Activated CD8-positive, alpha-beta memory T cell treated with anti-CD3 and anti-CD28 coated beads, Interleukin-2, amount 10 ng/mL, durations not matched to agents 7 days and 5 days (primary cell): ENCODE results near the gene DDTL. TPM values are rescaled to one million over a fixed set of nuclear protein-coding genes. Genes with fewer than 3 reads are reported as not detected.
A peak's percentile ranks its signal among the peaks of the same experiment; 100 is the strongest.
"Not testable (repeated sequence)": the region's sequence is repeated elsewhere in the genome, so short reads cannot be mapped to it uniquely, and the experiment has no call there.

Experiments used
- ATAC-seq: fragments of 150-1000 bp; cut with Tn5 transposase; one replicate; pipeline ENCODE4 v1.10.0; 2021; ENCODE audit warnings: moderate library complexity
- CTCF ChIA-PET: fragments of 350-600 bp; sonication (Branson Sonifier 250); formaldehyde crosslinking; loops from one replicate; lab custom pipeline; 2021; ENCODE audit warnings: antibody characterized with exemption; lab: Charles Lee
- DNase-seq: peaks from one replicate; pipeline ENCODE4 v3.0.0-alpha.2; 2020
- H3K27ac Mint-ChIP-seq: one replicate; pipeline ENCODE4 v1.8.0; 2021; ENCODE audit warnings: mild to moderate bottlenecking, mixed read lengths
- H3K27me3 Mint-ChIP-seq: one replicate; pipeline ENCODE4 v1.8.0; 2021; ENCODE audit warnings: mixed read lengths
- H3K36me3 Mint-ChIP-seq: one replicate; pipeline ENCODE4 v1.8.0; 2021; ENCODE audit warnings: mild to moderate bottlenecking, mixed read lengths
- H3K4me1 Mint-ChIP-seq: one replicate; pipeline ENCODE4 v1.8.0; 2021; ENCODE audit warnings: mixed read lengths
- H3K4me3 Mint-ChIP-seq: one replicate; pipeline ENCODE4 v1.8.0; 2021; ENCODE audit warnings: mild to moderate bottlenecking, moderate library complexity, mixed read lengths
- H3K9me3 Mint-ChIP-seq: one replicate; pipeline ENCODE4 v1.8.0; 2022; ENCODE audit warnings: low read depth, mixed read lengths
- total RNA-seq, 2 experiments: library from RNA; stranded (reverse); gene quantifications; one replicate each; pipeline ENCODE4 v1.2.3, GENCODE V29; 2021

Gene DDTL
- total RNA-seq, 2 experiments from 2014 or later: not detected

GRCh38 chr22:23977304-23977703, 10.6 kb downstream of the DDTL start:
- ATAC-seq, DNase-seq, H3K27ac Mint-ChIP-seq, H3K27me3 Mint-ChIP-seq, H3K4me1 Mint-ChIP-seq, H3K9me3 Mint-ChIP-seq, CTCF ChIA-PET, H3K36me3 Mint-ChIP-seq, H3K4me3 Mint-ChIP-seq: not testable (repeated sequence)

GRCh38 chr22:23979557-23980240, 13.0 kb downstream of the DDTL start, which contains the start of gene GSTT2:
Gene GSTT2 (plus strand): TSS chr22:23980134.
- H3K4me3 Mint-ChIP-seq, DNase-seq, H3K27me3 Mint-ChIP-seq, H3K36me3 Mint-ChIP-seq, H3K9me3 Mint-ChIP-seq, H3K4me1 Mint-ChIP-seq, H3K27ac Mint-ChIP-seq, CTCF ChIA-PET: not testable (repeated sequence)
- peak; percentile 47 for ATAC-seq

DNA sequence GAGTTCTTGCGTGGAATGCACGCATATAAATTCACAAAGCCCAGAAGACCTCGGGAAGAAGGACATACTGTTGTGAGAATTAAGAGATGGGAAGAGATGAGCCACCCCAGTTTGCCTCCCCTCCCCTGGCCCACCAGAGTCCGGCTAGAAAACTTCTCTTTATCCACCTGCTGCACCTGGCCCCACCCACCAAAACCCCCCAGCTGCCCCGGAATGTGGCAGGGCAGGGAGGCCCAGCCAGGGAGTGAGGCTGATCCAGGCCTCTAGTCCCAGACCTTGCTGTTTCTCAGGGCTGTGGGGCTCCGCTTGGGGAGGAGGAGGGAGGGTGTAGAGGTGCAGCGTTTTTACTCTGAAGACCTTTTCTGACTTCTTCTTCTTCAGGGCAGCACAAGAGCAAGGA, 13.9 kb downstream of the DDTL start:
- H3K9me3 Mint-ChIP-seq: not testable (repeated sequence)

DNA sequence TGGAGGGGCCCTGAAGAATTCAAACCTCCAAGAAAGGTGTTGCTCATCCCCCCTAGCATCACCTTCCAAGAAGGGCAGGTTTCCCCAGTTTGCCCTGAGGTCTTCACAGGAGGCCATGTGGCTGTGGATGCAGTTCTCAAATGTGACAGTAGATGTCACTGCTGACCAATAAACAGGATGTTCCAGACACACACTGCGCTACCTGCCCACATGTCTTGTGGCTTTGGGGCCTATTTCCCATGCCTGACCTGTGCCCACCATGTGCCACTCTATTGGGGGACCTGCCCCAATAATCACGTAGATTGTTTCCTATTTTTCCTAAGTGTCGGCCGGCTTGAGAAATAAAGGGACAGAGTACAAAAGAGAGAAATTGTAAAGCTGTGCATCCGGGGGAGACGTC, 17.7 kb downstream of the DDTL start:
- Mint-ChIP-seq H3K36me3 (no peaks in the 10 kb centered on the region), H3K27me3 (no peaks in the 10 kb centered on the region), H3K4me3 (no peak overlapping the region), H3K4me1 (no peaks in the 10 kb centered on the region), H3K27ac (no peak overlapping the region), H3K9me3 (no peaks in the 10 kb centered on the region)
- ATAC-seq: no peak
- CTCF ChIA-PET: no interaction called here
- no peak for DNase-seq

More for the DNA sequence above, 13.9 kb downstream of the DDTL start:
- CTCF ChIA-PET, H3K4me3 Mint-ChIP-seq, H3K4me1 Mint-ChIP-seq, H3K27ac Mint-ChIP-seq, DNase-seq, H3K36me3 Mint-ChIP-seq, H3K27me3 Mint-ChIP-seq, ATAC-seq: not testable (repeated sequence)

- H3K4me1 Mint-ChIP-seq, CTCF ChIA-PET, H3K4me3 Mint-ChIP-seq, H3K27ac Mint-ChIP-seq, H3K27me3 Mint-ChIP-seq, H3K36me3 Mint-ChIP-seq, H3K9me3 Mint-ChIP-seq, DNase-seq, ATAC-seq: not testable (repeated sequence)
Measured at GRCh38 chr22:23986089-23986488, 19.4 kb downstream of the DDTL start.

DNA sequence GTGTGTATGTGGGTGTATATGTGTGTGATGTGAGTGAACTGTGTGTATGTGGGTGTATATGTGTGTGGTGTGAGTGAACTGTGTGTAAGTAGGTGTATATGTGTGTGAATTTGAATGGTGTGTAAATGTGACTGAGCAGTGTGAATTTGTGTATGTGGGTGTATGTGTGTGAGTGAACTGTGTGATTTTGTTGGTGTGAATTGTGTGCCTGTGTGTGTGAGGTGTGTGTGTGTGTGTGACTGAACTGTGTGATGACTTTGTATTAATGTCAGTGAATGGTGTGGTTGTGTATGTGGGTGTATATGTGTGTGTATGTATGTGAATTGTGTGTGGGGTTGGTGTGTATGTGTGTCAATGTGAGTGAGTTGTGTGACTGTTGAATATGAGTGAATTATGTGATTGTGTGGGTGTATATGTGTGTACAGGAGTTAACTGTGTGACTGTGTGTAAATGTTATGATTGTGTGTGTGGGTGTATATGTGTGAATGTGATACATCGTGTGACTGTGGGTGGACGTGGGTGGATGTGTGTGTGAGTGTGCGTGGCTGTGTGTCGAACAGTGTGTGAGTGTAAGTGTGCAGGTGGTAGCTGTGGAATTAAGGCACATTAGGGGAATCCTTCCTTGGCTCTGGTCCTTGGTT, 20.0 kb downstream of the DDTL start:
- DNase-seq, H3K9me3 Mint-ChIP-seq, ATAC-seq, H3K27ac Mint-ChIP-seq, H3K4me3 Mint-ChIP-seq, H3K27me3 Mint-ChIP-seq, CTCF ChIA-PET, H3K4me1 Mint-ChIP-seq, H3K36me3 Mint-ChIP-seq: not testable (repeated sequence)

DNA sequence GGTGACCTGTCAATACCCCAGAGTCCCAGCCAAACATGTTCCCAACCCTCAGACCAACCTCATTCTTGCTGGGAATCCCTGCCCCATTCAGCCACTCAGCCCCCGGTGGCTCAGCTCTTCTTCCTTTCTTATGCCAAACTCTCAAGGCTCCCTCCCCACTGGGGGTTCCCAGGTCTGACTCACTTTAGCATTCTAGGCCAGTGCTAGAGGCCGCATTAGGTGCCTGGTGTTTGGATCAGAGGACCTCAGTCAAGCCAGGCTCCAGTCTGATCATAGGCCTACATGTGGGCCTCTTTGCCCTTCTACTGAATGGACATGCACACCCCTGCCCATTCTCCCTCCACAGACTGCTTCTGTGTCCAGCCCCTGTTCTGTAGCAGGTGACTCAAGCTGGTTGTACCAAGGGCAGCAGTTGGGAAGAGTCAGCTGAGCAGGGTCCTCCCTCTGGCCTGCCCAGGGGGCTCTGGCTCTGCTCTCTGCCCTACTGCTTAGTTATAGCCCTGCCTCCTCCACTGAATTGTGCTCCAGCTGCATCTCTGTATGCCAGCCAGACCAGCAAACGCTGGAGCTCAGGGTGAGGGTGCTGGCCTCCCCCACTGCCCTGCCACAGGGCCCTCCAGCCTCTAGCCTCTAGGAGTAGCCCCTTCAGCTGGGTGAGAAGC, 23.0 kb downstream of the DDTL start:
- ATAC-seq: peak; percentile 20
- H3K4me3 Mint-ChIP-seq, CTCF ChIA-PET, H3K27ac Mint-ChIP-seq, H3K27me3 Mint-ChIP-seq, DNase-seq, H3K4me1 Mint-ChIP-seq, H3K36me3 Mint-ChIP-seq, H3K9me3 Mint-ChIP-seq: not testable (repeated sequence)

DNA sequence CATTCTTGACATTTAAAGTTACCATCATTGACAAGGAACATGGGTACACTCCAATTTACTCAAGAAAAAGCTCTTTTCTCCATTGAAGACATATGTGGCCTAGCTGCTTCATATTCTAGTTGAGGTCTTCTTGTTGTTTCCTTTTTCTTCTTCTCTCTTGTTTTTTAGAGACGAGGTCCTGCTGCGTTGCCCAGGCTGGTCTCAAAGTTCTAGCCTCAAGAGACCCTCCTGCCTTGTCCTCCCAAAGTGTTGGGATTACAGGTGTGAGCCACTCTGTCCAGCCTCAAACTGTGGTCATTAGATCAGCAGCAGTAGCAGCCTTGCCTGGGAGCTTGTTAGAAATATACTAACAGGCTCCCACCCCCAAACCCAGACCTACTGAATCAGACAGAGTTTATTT, 26.4 kb downstream of the DDTL start:
- not testable (repeated sequence) for DNase-seq, H3K27ac Mint-ChIP-seq, H3K36me3 Mint-ChIP-seq, ATAC-seq, H3K9me3 Mint-ChIP-seq, H3K4me3 Mint-ChIP-seq, H3K4me1 Mint-ChIP-seq
- CTCF ChIA-PET: interaction anchor here (1.4 kb wide), 1 partner anchor 14 kb away, joined by 3 read pairs; no protein-coding TSS in a partner anchor
- H3K27me3 Mint-ChIP-seq: peaks cover 11% of the 10 kb centered on the region

DNA sequence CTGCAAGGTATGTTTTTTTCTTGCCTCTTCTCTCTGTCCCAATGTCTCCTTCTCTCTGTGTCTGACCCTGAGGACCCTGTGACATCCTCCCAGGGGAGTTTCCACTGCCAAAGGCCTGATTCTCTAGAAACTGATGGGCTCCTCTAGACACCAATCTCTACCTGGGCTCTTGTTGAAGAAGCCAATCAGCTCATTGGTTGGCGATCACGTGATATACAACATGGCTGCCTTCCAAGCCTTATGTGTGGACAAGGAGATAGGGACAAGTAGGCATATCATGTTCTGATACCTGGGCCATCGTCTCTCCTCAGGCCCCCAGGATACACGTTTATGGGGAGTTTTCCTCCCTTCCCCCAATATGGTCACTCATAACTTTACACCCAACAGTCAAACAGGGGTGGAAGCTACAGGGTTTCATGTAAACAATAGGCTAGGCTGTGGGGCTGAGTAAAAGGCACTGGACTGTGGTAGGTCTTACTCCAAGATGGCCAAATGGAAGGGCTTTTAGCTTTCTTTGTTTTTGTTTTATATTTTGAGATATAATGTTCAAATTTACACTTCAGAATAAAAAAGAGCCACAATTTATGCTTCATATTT, 27.0 kb downstream of the DDTL start:
- not testable (repeated sequence) for H3K27ac Mint-ChIP-seq, H3K9me3 Mint-ChIP-seq, ATAC-seq, H3K36me3 Mint-ChIP-seq, DNase-seq, H3K4me3 Mint-ChIP-seq, H3K4me1 Mint-ChIP-seq
- CTCF ChIA-PET: interaction anchor here (1.4 kb wide), 1 partner anchor 13 kb away, joined by 3 read pairs; no protein-coding TSS in a partner anchor
- peaks cover 11% of the 10 kb centered on the region for H3K27me3 Mint-ChIP-seq

- no peak overlapping the region for H3K4me3 Mint-ChIP-seq
- no peak for DNase-seq
- no peaks in the 10 kb centered on the region for H3K36me3 Mint-ChIP-seq
- H3K27ac Mint-ChIP-seq: no peak overlapping the region
- ATAC-seq: no peak
- CTCF ChIA-PET: no interaction called here
- H3K4me1 Mint-ChIP-seq: peaks cover 2% of the 10 kb centered on the region
- peaks cover 11% of the 10 kb centered on the region for H3K27me3 Mint-ChIP-seq
- H3K9me3 Mint-ChIP-seq: no peaks in the 10 kb centered on the region
Measured at GRCh38 chr22:23997092-23997491, 30.4 kb downstream of the DDTL start.

- peaks cover 11% of the 10 kb centered on the region for H3K27me3 Mint-ChIP-seq
- DNase-seq, H3K9me3 Mint-ChIP-seq, H3K36me3 Mint-ChIP-seq, H3K27ac Mint-ChIP-seq, CTCF ChIA-PET, ATAC-seq, H3K4me1 Mint-ChIP-seq, H3K4me3 Mint-ChIP-seq: not testable (repeated sequence)
Measured at GRCh38 chr22:23999779-24000178, 33.1 kb downstream of the DDTL start.

- Mint-ChIP-seq H3K27me3 (peaks cover 6% of the 10 kb centered on the region), H3K4me1 (peaks cover 2% of the 10 kb centered on the region), H3K9me3 (no peaks in the 10 kb centered on the region), H3K36me3 (no peaks in the 10 kb centered on the region), H3K4me3 (no peak overlapping the region), H3K27ac (no peak overlapping the region)
- CTCF ChIA-PET: interaction anchor here (0.8 kb wide), 1 partner anchor 57 kb away, joined by 3 read pairs; no protein-coding TSS in a partner anchor
- ATAC-seq: no peak
- DNase-seq: no peak
Measured at GRCh38 chr22:24001314-24001713, 34.6 kb downstream of the DDTL start.

DNA sequence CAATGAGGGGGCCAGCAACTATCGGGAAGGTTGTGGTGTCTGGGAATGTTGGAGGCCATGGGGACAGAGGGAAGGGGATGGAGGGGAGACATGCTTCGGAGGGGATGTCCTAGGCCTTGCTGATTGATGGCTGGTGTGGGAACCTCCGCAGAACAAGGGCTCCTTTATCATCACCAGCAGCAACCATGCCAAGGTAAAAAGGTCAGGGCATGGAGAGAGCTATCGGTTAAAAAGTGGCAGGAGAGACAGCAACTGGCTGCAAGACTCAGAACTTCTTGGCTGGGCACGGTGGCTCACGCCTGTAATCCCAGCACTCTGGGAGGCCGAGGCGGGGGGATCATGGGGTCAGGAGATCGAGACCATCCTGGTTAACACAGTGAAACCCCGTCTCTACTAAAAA, 35.6 kb downstream of the DDTL start:
- ATAC-seq (no peak), DNase-seq (no peak)
- Mint-ChIP-seq H3K4me3 (no peak overlapping the region), H3K36me3 (no peaks in the 10 kb centered on the region), H3K27ac (no peak overlapping the region), H3K4me1 (peaks cover 2% of the 10 kb centered on the region), H3K27me3 (peaks cover 5% of the 10 kb centered on the region), H3K9me3 (no peaks in the 10 kb centered on the region)
- CTCF ChIA-PET: no interaction called here
